COLO829 (cell line): Measurements from ENCODE around the gene ELMOD1.

Source experiments
- DNase-seq: peaks from one replicate; pipeline ENCODE4 v3.0.0; 2012; ENCODE audit warnings: low spot score

The ELMOD1 gene

GRCh38 chr11:107583629-107584195, 7.2 kb upstream of the ELMOD1 start:
- no peak for DNase-seq

GRCh38 chr11:107587306-107587979, 3.5 kb upstream of the ELMOD1 start:
- DNase-seq: no peak

DNA sequence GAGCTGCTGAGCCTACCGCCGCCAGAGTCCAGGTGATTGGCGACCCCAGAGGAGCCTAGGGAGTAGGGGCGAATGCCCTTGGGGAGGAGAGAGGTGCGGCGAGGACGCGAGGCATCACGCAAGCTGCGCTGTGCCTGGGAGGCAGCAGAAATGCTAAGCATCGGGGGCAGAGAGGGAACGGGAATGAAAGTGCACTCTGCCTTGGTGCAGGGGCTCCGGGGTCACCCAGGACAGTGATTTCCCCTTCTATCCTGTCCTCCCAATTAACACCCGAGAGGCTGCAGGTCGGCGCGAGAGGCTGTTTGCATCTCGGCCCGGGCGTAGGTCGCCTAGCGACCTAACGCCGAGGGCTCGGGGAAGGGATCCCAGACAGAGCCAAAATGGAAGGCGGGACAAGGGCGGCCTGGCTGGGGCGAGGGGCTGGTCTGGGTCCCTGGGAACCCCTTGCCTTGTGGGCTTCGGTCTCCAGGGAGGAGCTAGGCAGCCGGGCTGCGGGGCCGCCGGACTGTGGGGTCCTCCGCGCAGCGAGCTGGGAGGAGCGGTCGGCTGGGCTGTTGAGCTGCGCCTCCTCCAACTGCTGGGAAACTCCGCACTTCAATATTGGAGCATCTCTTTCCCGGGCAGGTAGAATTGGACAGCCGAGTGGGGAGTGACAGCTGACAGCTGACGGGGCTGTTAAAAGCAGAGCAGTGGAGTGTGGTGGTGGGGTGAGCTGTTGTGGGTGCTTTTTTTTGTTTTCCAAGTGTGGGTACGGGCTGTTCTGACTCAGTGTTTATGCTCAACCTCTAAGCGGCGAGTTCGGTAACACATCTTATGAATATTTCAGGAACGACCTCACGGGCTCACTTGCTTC, 657 bp downstream of the ELMOD1 start:
- no peak for DNase-seq

DNA sequence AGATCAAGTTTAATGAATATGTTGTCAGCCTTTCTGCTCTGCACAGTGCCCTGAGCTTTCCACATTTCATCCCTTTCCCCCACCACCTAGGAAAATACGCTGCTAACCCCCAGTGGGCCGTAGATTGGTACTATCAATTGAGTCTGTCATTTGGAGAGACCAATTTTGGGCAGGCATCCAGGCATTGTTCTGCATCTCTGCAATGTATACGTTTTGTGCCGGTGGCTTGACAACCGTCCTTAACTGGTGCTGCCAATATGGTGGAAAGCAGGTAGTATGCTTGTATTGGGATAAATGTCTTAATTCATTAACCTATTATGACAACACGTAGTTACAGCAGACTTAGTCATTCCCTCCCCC, 1.3 kb downstream of the ELMOD1 start:
- DNase-seq: no peak

GRCh38 chr11:107592813-107593212, 1.9 kb downstream of the ELMOD1 start:
- DNase-seq: no peak

DNA sequence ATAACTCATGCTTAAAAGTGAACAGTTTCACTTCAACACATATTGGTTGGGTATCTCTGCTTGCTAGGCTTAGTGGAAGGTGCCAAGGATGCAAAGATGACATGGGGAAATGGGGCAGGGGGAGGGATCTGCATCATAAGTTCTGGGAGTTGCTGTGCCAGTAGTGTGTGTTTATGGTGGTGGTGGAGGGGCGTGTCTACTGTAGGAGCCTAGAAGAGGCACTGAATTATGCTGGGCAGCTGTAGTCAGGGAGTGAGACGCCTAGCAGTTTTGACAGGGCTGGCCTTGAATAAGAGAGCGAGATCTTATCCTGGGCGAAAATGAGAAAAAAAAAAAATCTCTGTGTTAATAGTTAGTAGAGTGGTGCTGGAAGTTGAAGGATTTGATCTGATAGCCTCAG, 3.0 kb downstream of the ELMOD1 start:
- no peak for DNase-seq

DNA sequence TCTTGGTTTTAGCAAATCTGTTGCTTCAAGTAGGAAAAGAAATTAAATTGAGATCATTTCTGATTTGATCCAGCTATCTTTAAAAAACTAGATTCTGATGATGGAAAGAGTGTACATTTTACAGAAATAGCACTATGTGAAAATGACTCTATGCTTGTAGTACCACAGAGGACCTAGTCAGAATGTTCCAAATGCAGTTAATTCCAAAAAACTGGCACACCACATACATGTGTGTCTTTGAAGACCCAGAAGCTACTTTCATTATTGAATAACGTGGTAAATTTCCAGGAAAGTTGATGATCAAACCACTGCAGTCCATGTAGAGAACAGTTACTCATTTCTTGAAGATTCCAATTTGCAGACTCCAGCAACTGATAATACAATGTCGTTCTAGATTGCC, 3.8 kb downstream of the ELMOD1 start:
- no peak for DNase-seq

- peak; percentile 14 for DNase-seq
Measured at GRCh38 chr11:107598225-107599139, 7.5 kb downstream of the ELMOD1 start.

DNA sequence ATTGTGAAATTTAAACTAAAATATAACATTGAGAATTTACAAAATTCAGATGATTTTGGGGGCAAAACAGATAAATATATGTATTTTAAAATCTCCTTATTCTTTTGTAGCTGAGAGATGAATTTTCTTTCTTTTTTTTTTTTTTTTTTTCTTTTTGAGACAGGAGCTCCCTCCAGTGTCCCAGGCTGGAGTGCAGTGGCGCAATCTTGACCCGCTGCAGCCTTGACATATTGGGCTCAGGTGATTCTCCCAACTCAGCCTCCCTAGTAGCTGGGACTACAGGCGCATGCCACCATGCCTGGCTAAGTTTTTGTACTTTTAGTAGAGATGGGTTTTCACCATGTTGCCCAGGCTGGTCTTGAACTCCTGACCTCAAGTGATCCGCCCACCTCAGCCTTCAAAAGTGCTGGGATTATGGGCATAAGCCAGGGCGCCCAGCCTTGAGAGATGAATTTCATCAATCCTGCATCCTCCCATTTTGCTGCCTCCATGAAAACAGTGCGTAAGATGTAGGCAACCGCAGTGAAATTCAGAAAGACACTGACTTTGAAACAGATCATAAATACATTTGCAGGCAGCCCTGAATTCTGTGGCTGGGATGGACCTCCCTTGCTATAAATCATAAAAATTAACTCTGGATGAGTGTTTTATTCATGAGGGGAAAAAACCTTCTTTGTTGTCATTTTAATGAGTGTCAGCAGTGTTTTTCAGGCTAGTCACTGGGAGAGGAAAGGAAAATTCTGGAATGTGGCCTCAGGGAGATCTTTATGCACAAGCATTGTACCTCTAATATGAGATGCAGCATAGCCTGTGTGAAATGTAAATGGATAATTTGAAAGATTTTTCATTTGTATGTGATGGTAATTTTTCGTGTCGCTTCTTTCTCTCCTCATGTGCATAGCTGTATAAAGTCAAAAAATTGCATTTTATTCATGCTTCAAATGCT, 14.4 kb downstream of the ELMOD1 start:
- no peak for DNase-seq

GRCh38 chr11:107606141-107606540, 15.2 kb downstream of the ELMOD1 start:
- DNase-seq: no peak

DNA sequence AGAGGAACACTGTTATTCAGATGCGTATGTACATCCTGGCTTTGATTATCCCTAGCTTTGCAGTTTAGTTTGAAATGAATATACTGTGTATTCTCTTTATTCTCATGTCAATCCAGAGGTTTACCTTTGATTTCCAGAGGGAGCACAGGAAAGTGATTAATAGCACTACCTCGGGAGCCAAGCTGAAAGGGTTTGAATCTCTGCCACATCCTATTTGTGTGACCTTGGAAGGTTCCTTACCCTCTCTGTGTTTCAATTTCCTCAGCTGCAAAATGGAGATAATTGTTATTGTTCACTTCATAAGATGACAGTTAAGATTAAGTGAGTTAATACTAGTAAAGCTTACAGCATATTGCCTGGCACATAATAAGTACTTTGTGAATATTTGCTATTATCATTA, 17.9 kb downstream of the ELMOD1 start:
- DNase-seq: no peak

- no peak for DNase-seq
Measured at GRCh38 chr11:107609400-107610218, 18.7 kb downstream of the ELMOD1 start.

- no peak for DNase-seq
Measured at GRCh38 chr11:107612445-107612844, 21.5 kb downstream of the ELMOD1 start.

- no peak for DNase-seq
Measured at GRCh38 chr11:107619926-107620325, 29.0 kb downstream of the ELMOD1 start.

- no peak for DNase-seq
Measured at GRCh38 chr11:107621081-107621480, 30.1 kb downstream of the ELMOD1 start.

DNA sequence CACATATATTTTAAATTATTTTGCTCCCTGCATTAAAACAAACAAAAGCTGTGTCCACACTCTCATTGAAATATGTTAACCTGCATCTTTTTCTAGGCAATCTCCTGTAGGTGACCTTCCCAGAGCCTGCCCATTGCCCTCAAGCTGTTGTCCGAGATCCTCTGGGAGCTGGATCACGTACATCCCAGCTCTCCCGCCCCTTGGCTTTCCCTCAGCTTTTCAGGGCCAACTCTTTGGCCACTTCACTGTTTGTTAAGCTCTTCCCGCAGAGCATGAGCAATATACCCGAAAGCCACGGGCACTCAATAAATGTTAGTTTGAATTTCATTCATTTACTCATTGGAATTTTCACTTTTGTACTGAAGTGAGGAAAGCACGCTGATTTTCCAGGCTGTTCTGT, 32.2 kb downstream of the ELMOD1 start:
- no peak for DNase-seq

DNA sequence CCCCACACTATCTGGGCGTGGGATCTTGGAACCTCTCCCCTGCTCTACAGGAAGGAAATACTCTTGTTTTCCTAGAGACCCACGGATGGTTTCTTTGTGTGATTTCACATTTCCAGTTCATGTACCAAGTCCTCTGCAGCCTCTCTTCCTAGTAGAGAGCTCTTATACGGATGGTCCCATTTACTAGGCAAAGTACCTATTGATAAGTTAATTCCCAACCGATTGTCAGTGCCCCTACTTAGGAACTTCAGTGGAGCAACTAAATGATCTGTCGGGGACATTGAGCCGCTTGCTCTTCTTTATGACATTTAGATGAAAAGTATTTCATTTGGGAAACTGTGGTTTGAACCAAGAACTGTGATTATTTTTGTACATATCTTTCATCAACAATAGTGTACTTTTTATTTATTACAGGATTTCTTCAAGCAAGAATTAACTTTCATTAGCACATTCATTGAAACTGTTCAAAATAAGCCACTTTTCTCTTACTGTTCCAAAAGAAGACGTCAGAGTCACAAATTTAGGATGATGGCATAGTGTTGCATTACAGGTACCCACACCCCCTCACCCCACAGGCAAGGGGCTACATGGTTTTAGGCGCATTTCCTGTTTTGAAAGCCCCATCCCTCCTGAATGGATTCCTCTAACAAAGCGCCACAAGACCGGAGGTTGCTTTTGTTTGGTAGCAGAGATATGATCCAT, 34.2 kb downstream of the ELMOD1 start:
- no peak for DNase-seq

GRCh38 chr11:107625685-107625989, 34.7 kb downstream of the ELMOD1 start:
- DNase-seq: no peak

- no peak for DNase-seq
Measured at GRCh38 chr11:107631043-107631442, 40.1 kb downstream of the ELMOD1 start.

GRCh38 chr11:107631931-107632330, 41.0 kb downstream of the ELMOD1 start:
- no peak for DNase-seq
